GM10266 (cell line): ENCODE results near the gene KLHDC1.
"Not testable (repeated sequence)": the region's sequence is repeated elsewhere in the genome, so short reads cannot be mapped to it uniquely, and the experiment has no call there.

ENCODE experiments used
- DNase-seq: peaks from one replicate; pipeline ENCODE4 v3.0.0; 2012; ENCODE audit errors: extremely low spot score
- CTCF ChIP-seq: IDR thresholded peaks from 2 replicates; pipeline ENCODE4 v1.5.1; 2012; ENCODE audit warnings: mild to moderate bottlenecking, low read depth; ENCODE audit not compliant: control insufficient read depth, insufficient read depth; ENCODE audit errors: missing control alignments

Gene KLHDC1

GRCh38 chr14:49677643-49678042 is 15.3 kb upstream of the KLHDC1 start:
- DNase-seq, result no peak
- TF ChIP-seq CTCF, result no peak

- no peak for TF ChIP-seq CTCF
- DNase-seq, result no peak
These were observed 13.6 kb upstream of the KLHDC1 start for GRCh38 chr14:49679271-49679670.

GRCh38 chr14:49686425-49686824 is 6.5 kb upstream of the KLHDC1 start:
- no peak for TF ChIP-seq CTCF
- no peak for DNase-seq

- TF ChIP-seq CTCF, result no peak
- DNase-seq, result peak; percentile 87
These were observed 4.8 kb upstream of the KLHDC1 start, which contains the start of gene POLE2 for GRCh38 chr14:49687942-49688700. TSS of gene POLE2 (minus strand) at chr14:49688214. CDS start at chr14:49688203, 11 bp downstream.

GRCh38 chr14:49688701-49689030 is 4.3 kb upstream of the KLHDC1 start:
- TF ChIP-seq CTCF, result no peak
- no peak for DNase-seq

GRCh38 chr14:49691031-49691430 is 1.9 kb upstream of the KLHDC1 start:
- no peak for TF ChIP-seq CTCF

GRCh38 chr14:49692193-49692757 is 645 bp upstream of the KLHDC1 start:
- no peak for TF ChIP-seq CTCF
- DNase-seq, result peak; percentile 15

More at GRCh38 chr14:49691031-49691430, 1.9 kb upstream of the KLHDC1 start:
- no peak for DNase-seq

GRCh38 chr14:49693735-49694124 is 810 bp downstream of the KLHDC1 start:
- not testable (repeated sequence) for DNase-seq
